Mucosa of descending colon (tissue), 3 donors: ENCODE measurements around the gene SLC30A7. TPM values are rescaled to one million over a fixed set of nuclear protein-coding genes. Genes with fewer than 3 reads are reported as not detected.

Source experiments
- ATAC-seq: fragments of 200-7000 bp; cut with Tn5 transposase; one replicate; pipeline ENCODE4 v1.9.1; 2020; ENCODE audit warnings: mild to moderate bottlenecking, moderate library complexity
- DNase-seq, 3 donors: peaks; one replicate each; pipeline ENCODE4 v3.0.0-alpha.2; 2020
- H3K36me3 ChIP-seq: fragments of 200-600 bp; one replicate; pipeline ENCODE4 v1.8.0; 2021; ENCODE audit warnings: low read depth, mild to moderate bottlenecking
- H3K4me1 ChIP-seq: fragments of 200-600 bp; one replicate; pipeline ENCODE4 v1.8.0; 2021; ENCODE audit warnings: low read depth, mild to moderate bottlenecking
- H3K4me3 ChIP-seq: fragments of 200-600 bp; one replicate; pipeline ENCODE4 v1.8.0; 2021; ENCODE audit warnings: mild to moderate bottlenecking
- H3K9me3 ChIP-seq: fragments of 200-600 bp; one replicate; pipeline ENCODE4 v1.8.0; 2021; ENCODE audit warnings: mild to moderate bottlenecking
- intact Hi-C, 2 donors: fragments of 100-400 bp; cut with DNase I in 1 of 2; cut with micrococcal nuclease in 1 of 2; formaldehyde crosslinking; loops; one replicate each; pipeline versions ENCODE4 v1.11.0 to v1.11.1; 2022; cut with DNase I, micrococcal nuclease
- total RNA-seq, 3 donors: library from RNA; stranded (reverse); fragmentation: NEBNext Ultra II Directional in 2 of 3; extraction: Animal tissue kit (Norgen Biotek cat#: 25700) in 2 of 3; gene quantifications; one replicate each; pipeline versions ENCODE4 v1.2.1 to v1.2.4, GENCODE V29; 2021 to 2023
- TF ChIP-seq, protein P1 (sequence below): fragments of 200-600 bp; IDR thresholded peaks from one replicate; pipeline ENCODE4 v1.8.0; 2022; ENCODE audit warnings: antibody characterized with exemption, mild to moderate bottlenecking
- donor health status: DM: no; HTN: no; CAD: no; lungs with moderate emphysema.
- donor health status: DM: no; HTN: no; CAD: no.
- donor health status: DM: no; HTN: yes; CAD: no.

The SLC30A7 gene
- total RNA-seq, 3 donors from 2014 or later = 27.3 to 37.0 (median 35.7) TPM

DNA sequence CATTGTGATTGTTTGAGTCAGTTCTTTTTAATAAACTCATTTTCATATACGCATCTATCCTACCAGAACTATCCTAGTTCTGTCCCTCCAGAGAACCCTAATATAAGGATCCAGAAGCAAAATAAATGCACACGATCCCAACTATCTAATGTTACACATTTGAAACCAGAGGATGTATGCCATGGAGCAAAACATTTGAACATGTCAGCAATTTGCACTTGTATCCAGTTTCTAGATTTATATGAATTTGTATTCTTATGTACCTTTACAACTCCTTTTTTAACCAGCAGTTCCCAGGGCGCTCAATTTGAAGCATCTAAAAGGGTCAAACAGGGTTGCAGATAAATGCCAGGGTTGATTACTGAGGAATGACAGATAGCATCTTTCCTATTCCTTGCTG lies 3.3 kb upstream of the SLC30A7 start:
- intact Hi-C loops = no loop called here
- Histone ChIP-seq H3K4me3 (no peak overlapping the region), H3K36me3 (no peaks in the 10 kb centered on the region), H3K9me3 (peaks cover 9% of the 10 kb centered on the region), H3K4me1 (peaks cover 15% of the 10 kb centered on the region)
- ATAC-seq (no peak), DNase-seq (no peak)
- TF ChIP-seq, protein P1, sequence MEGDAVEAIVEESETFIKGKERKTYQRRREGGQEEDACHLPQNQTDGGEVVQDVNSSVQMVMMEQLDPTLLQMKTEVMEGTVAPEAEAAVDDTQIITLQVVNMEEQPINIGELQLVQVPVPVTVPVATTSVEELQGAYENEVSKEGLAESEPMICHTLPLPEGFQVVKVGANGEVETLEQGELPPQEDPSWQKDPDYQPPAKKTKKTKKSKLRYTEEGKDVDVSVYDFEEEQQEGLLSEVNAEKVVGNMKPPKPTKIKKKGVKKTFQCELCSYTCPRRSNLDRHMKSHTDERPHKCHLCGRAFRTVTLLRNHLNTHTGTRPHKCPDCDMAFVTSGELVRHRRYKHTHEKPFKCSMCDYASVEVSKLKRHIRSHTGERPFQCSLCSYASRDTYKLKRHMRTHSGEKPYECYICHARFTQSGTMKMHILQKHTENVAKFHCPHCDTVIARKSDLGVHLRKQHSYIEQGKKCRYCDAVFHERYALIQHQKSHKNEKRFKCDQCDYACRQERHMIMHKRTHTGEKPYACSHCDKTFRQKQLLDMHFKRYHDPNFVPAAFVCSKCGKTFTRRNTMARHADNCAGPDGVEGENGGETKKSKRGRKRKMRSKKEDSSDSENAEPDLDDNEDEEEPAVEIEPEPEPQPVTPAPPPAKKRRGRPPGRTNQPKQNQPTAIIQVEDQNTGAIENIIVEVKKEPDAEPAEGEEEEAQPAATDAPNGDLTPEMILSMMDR = no peak

DNA sequence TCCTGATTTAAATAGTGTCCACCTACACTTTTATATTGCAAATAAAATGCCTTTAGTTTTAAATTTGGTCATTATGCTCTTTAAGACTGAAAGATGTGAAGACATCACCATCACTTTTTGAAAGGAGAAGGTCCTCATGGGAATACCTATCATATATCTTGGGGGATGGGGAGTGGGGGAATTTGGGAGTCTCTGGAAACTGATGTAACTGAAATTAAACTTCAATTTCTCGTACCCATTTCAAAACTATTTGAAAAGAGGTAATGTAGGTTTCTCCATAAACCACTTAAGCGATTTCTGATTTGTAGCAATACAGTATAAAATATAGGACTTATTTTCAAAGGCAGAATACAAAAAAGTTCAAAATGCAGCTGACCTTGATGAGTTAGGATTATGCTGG lies 2.2 kb upstream of the SLC30A7 start:
- intact Hi-C loops = no loop called here
- no peak for ATAC-seq
- TF ChIP-seq, protein P1 = no peak
- DNase-seq = no peak
- H3K36me3 ChIP-seq = no peaks in the 10 kb centered on the region
- H3K4me1 ChIP-seq = peaks cover 19% of the 10 kb centered on the region
- H3K9me3 ChIP-seq = peaks cover 9% of the 10 kb centered on the region
- no peak overlapping the region for H3K4me3 ChIP-seq

DNA sequence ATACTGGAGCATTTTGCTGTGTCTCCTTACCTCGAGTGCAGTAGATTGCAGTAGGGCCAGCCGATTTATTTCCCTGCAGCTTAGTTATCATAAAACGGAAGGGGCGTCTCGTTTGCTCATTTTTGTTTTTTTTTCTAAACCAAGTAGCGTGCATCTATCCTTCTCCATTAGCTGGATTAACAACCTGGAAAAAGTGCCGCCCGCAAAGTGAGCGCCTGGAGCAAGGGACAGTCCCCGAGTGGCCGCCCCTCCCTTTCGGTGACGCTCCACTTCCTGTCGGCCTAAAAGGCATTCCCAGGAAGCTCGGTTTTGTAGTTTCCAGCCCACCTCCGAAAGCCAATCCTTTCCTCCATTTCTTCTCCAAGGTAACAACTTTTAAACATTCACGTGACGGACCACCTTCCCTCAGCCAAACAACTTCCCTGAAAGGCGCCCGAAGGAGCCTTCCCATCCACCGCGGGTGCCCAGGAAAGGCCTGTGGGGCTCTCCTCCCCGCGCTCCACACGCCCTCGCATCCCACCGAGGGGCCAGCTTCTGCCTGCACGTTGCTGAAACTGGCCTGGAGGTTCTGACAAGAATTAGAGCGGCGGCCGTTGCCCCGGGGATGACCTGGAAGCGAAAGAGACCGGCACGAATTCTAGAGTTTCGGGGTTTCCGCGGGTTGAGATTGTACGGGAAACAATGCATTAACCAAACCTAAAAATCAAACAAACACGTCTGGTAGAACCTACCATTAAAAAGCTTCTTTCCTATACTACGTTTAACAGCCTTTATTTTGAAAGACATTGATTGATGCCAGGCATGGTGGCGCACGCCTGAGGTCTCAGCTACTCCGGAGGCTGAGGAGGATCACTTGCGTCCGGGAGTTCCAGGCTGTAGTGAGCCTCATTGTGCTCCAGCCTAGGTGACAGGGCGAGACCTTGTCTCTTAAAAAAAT lies 1.0 kb upstream of the SLC30A7 start, which contains the start of gene EXTL2:
Gene EXTL2, minus strand, starts transcription at position 240 of the 937 bp plus-strand sequence. CDS start 6,085 bp downstream, outside the sequence.
- TF ChIP-seq, protein P1 = no peak
- DNase-seq = peak; percentile 89 to 93 (median 90)
- Histone ChIP-seq H3K36me3 (no peaks in the 10 kb centered on the region), H3K9me3 (peaks cover 3% of the 10 kb centered on the region), H3K4me3 (peak within 1 kb of the TSS; percentile 62), H3K4me1 (peaks cover 22% of the 10 kb centered on the region)
- intact Hi-C loops = no loop called here
- ATAC-seq = peak; percentile 72

DNA sequence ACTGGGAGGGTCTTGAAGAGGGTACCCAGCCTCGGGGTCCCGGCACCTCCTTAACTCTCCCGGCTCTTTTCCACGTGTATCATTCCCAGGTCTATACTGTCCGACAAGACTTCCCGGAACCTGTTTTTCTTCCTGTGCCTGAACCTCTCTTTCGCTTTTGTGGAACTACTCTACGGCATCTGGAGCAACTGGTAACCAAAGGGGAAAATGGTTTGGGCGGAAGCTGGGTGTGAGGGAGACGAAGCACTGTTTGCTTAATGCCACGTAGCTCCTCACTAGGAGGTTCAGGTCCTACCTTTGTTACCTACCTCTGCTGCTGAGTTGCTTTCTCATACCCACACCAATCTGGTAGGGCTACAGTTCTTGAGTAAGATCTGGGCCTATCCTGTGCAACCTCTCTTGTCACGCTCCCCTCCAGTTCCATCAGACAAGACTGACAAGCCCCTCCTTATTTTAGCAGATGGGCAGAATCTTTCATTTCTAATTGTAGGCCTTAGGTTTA lies 642 bp downstream of the SLC30A7 start:
- peaks cover 28% of the 10 kb centered on the region for H3K4me1 ChIP-seq
- no peaks in the 10 kb centered on the region for H3K9me3 ChIP-seq
- peak; percentile 51 for ATAC-seq
- peak overlapping the region; percentile 62 for H3K4me3 ChIP-seq
- intact Hi-C loops = no loop called here
- TF ChIP-seq, protein P1 = no peak
- H3K36me3 ChIP-seq = no peaks in the 10 kb centered on the region
- DNase-seq = peak in 1 of 3 donors; percentile 51

DNA sequence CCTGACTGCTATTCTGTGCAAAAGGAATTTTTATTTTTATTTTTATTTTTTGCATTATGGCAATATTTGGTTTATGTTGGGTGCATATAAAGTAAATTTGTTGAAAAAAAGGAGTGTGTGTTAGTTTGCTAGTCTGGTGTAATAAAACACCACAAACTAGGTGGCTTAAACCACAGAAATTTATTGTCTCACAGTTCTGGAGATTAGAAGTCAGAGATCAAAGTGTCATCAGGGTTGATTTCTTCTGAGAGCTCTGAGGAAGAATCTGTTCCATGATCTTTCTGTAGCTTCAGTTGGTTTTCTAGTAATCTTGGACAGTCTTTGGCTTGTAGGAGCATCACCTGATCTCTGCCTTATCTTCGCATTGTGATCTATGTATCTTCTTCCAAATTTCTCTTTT lies 6.5 kb downstream of the SLC30A7 start:
- TF ChIP-seq, protein P1 = no peak
- intact Hi-C loops = no loop called here
- Histone ChIP-seq H3K9me3 (no peaks in the 10 kb centered on the region), H3K4me1 (peaks cover 15% of the 10 kb centered on the region), H3K36me3 (no peaks in the 10 kb centered on the region), H3K4me3 (no peak overlapping the region)
- ATAC-seq = no peak
- no peak for DNase-seq
